Activated gamma-delta T cell treated with anti-CD3 and anti-CD28 coated beads, Interleukin-2, amount 50 U/mL, for 16 hours (primary cell): ENCODE measurements around the gene PLCB3.

Experiments used
- DNase-seq: peaks from one replicate; pipeline ENCODE4 v3.0.0-alpha.2; 2020; ENCODE audit warnings: low read depth

PLCB3 gene

GRCh38 chr11:64250415-64251015 is 815 bp upstream of the PLCB3 start:
- DNase-seq, result no peak

DNA sequence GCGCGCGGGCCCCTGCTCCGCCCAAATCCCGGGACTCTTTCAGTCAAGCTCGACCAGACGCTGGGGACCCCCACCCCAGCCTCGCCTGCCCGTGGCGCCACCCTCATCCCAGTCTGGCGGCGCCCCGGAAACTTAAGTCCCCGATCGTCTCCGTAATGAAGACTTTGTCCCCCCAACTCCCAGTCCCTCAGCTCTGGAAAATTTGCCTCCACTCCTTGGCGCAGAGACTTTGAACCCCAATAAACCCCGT is 348 bp downstream of the PLCB3 start:
- DNase-seq, result no peak

GRCh38 chr11:64252003-64252872 is 908 bp downstream of the PLCB3 start:
- no peak for DNase-seq

DNA sequence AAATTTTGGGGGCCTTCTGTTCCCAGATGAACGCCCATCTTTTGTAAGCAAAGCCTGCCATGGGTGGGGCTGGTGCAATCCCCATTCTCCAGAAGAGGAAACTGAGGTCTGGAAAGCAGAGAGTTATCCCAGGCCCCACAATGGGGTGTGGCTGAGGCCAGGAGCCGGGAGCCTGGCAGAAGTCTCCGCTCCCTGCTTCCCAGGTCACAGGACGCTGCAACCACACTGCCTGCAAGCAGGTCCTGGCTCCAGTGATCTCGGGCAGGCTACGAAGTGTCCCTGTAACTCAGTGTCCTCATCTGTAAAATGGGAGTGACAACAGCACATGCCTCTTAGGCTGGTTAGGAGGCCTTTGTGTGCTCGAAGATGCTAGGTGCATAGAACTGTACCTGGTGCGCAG is 1.7 kb downstream of the PLCB3 start:
- no peak for DNase-seq

GRCh38 chr11:64253481-64253880 is 2.2 kb downstream of the PLCB3 start:
- no peak for DNase-seq

DNA sequence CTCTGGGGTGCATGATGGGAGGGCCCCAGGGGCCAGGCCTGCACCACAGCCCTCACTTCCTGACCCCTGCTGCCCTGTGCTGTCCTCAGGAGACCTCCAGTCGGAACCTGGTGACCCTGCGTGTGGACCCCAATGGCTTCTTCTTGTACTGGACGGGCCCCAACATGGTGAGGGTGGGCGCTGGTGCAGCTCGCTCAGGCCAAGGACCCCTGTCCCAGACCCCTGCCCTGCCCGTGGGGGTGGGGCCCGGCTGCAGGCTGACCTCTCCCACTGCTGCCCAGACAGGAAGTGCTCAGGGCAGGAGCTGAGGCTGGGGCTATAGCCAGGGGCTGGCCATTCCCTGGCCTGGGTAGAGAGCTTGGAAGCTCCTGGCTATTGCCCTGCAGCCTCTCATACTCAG is 3.0 kb downstream of the PLCB3 start:
- no peak for DNase-seq

GRCh38 chr11:64255135-64256128 is 4.1 kb downstream of the PLCB3 start:
- no peak for DNase-seq

- DNase-seq, result no peak
These were observed 5.0 kb downstream of the PLCB3 start for GRCh38 chr11:64256300-64256699.

DNA sequence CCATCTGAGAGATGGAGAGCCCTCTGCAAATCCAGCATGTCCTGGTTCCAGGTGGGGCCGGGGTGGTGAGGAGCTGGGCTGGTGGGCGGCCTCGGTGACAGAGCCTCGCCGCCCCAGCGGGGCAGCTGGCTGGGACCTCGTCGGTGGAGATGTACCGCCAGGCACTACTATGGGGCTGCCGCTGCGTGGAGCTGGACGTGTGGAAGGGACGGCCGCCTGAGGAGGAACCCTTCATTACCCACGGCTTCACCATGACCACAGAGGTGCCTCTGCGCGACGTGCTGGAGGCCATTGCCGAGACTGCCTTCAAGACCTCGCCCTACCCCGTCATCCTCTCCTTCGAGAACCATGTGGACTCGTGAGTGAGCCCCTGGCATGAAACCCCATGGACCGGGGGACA is 7.0 kb downstream of the PLCB3 start:
- DNase-seq, result no peak

- DNase-seq, result no peak
These were observed 7.7 kb downstream of the PLCB3 start for GRCh38 chr11:64258946-64259532.

DNA sequence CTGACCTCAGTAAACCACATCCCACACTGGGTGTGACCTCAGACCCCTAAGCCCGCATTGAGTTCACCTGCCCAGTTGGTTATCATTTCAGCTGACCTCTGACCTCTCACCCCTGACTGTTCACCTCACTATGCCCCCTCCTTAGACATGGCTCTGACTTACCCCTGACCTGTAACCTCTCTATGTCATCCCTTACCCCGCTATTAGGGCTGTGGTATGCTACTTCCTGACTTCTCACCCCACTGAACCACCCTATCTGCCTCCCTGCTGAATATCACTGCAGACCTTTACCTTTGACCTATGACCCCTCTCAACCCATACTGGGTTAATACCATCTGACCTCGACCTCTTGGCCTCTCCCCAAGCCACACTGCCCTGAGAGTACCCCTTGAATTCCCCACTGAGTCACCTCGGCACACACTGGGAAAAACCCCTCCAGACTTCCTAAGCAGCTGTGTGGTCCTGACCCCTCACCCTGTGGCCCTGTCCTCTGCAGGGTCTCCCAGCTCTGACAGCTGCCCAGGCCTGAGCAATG is 8.3 kb downstream of the PLCB3 start:
- no peak for DNase-seq

- no peak for DNase-seq
These were observed 8.9 kb downstream of the PLCB3 start for GRCh38 chr11:64260147-64260708.

DNA sequence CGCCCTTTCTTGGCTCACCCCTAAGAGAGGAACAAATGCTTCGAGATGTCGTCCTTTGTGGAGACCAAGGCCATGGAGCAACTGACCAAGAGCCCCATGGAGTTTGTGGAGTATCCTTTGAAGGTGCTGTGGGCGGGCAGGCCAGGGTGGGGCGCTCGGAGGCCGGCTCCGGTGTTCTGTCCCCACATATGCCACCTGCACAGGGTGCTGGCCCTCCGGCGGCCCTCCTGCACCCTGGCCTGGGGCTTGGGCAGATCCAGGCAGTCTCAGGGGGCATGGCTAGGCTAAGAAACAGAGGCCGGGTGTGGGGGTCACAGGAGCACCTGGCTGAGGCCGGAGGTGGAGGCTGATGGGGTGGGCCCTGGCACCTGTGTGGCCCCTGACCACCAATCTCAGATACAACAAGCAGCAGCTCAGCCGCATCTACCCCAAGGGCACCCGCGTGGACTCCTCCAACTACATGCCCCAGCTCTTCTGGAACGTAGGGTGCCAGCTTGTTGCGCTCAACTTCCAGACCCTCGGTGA is 10.3 kb downstream of the PLCB3 start:
- DNase-seq, result no peak

DNA sequence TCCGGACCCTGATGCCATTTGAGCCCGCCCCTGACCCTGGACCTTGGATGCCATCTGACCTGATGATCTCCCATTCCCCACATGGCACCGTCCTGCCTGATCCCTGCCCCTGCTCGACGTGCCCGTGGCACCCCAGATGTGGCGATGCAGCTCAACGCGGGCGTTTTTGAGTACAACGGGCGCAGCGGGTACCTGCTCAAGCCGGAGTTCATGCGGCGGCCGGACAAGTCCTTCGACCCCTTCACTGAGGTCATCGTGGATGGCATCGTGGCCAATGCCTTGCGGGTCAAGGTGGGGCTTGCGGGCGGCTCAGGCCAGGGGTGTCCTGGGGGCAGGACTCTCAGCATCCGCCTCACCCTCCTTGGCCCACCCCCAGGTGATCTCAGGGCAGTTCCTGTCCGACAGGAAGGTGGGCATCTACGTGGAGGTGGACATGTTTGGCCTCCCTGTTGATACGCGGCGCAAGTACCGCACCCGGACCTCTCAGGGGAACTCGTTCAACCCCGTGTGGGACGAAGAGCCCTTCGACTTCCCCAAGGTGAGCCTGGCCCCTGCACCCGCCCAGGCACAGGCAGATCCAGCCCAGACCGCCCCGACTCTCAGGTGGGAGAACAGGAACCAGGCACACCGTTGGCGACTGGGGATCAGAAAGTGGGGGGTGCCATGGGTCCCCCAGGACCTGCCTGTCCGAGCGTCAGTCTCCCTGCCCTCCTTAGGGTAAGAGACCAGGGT is 11.1 kb downstream of the PLCB3 start:
- no peak for DNase-seq

GRCh38 chr11:64263021-64263946 is 12.0 kb downstream of the PLCB3 start:
- no peak for DNase-seq

GRCh38 chr11:64263947-64264317 is 12.6 kb downstream of the PLCB3 start:
- no peak for DNase-seq

GRCh38 chr11:64264371-64264852 is 13.1 kb downstream of the PLCB3 start:
- no peak for DNase-seq

DNA sequence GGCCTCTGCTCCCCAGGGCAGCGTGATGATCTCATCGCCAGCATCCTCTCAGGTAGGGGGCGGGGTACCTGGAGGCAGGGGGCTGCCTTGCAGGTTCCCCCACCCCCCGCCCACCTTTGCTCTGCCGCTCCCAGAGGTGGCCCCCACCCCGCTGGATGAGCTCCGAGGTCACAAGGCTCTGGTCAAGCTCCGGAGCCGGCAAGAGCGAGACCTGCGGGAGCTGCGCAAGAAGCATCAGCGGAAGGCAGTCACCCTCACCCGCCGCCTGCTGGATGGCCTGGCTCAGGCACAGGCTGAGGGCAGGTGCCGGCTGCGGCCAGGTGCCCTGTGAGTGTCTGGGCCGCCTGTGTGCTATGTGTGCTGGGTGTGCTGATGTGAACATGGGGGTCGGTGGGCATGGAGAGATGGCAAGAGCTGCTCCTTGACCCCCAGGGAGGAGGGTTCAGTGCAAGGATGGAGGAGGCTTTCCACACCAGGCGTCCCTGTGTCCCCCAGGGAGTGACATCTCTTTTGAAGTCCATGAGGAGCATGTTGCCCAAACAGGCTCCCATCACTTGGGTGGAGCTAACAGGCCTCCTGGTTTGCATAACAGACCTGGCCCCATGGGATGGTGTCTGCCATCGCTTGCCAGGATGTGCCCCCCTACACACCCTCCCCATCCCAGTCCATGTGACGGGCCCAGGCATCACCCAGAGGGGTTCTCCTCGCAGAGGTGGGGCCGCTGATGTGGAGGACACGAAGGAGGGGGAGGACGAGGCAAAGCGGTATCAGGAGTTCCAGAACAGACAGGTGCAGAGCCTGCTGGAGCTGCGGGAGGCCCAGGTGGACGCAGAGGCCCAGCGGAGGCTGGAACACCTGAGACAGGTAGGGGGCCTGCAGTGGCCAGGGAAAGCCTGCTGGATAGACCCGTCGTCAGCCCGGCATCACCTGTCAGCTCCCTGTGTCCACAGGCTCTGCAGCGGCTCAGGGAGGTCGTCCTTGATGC is 14.1 kb downstream of the PLCB3 start:
- no peak for DNase-seq
